ENCODE measurements around the gene KRT13. TPM values are rescaled to one million over a fixed set of nuclear protein-coding genes. Genes with fewer than 3 reads are reported as not detected.
"Not testable (repeated sequence)": the region's sequence is repeated elsewhere in the genome, so short reads cannot be mapped to it uniquely, and the experiment has no call there.

Gene KRT13
- total RNA-seq, 2 donors from 2014 or later = not detected

- WGBS, 2 experiments (ENCODE audit: insufficient coverage in 1 of 2, insufficient read length in 1 of 2) = 44 to 60% methylated on average over 3 to 5 of the region's 5 CpGs
- peaks cover 8% of the 10 kb centered on the region for H3K9me3 ChIP-seq (ENCODE audit: control insufficient read depth, low read length)
- Mint-ChIP-seq H3K4me3 (no peak overlapping the region), H3K27ac (peak overlapping the region; percentile 76), H3K4me1 (peaks cover 38% of the 10 kb centered on the region), H3K9me3 (peaks cover 10% of the 10 kb centered on the region), H3K27me3 (ENCODE audit: insufficient read depth) (peaks cover 7% of the 10 kb centered on the region), H3K36me3 (ENCODE audit: low read depth) (no peaks in the 10 kb centered on the region)
- no peaks in the 10 kb centered on the region for H3K36me3 ChIP-seq (ENCODE audit: control insufficient read depth, insufficient read depth, low read length)
- no peak for TF ChIP-seq CTCF (conservative IDR thresholded peaks at IDR 0.05)
- H3K27ac ChIP-seq (ENCODE audit: low read depth, low read length) = no peak overlapping the region
- no peaks in the 10 kb centered on the region for H3K27me3 ChIP-seq (ENCODE audit: control insufficient read depth, insufficient read depth, low read length, poor library complexity, severe bottlenecking)
- DNase-seq = peak; percentile 71
- H3K4me1 ChIP-seq (ENCODE audit: control insufficient read depth, insufficient read depth, low read length) = peaks cover 6% of the 10 kb centered on the region
- H3K4me3 ChIP-seq (ENCODE audit: low read length) = no peak overlapping the region
- no peak overlapping the region for H3K9ac ChIP-seq (ENCODE audit: extremely low read depth, low read length, poor library complexity, severe bottlenecking)
Measured at GRCh38 chr17:41544491-41544892, 39.1 kb upstream of the KRT13 start.

GRCh38 chr17:41542786-41543185 is 37.4 kb upstream of the KRT13 start:
- not testable (repeated sequence) for H3K27me3 ChIP-seq (ENCODE audit: control insufficient read depth, insufficient read depth, low read length, poor library complexity, severe bottlenecking); H3K27ac ChIP-seq (ENCODE audit: low read depth, low read length); H3K9ac ChIP-seq (ENCODE audit: extremely low read depth, low read length, poor library complexity, severe bottlenecking); H3K9me3 Mint-ChIP-seq; H3K4me3 ChIP-seq (ENCODE audit: low read length); DNase-seq; H3K27ac Mint-ChIP-seq; H3K4me1 ChIP-seq (ENCODE audit: control insufficient read depth, insufficient read depth, low read length); H3K27me3 Mint-ChIP-seq (ENCODE audit: insufficient read depth); H3K9me3 ChIP-seq (ENCODE audit: control insufficient read depth, low read length); H3K4me3 Mint-ChIP-seq; H3K36me3 Mint-ChIP-seq (ENCODE audit: low read depth); H3K36me3 ChIP-seq (ENCODE audit: control insufficient read depth, insufficient read depth, low read length)
- WGBS, 2 experiments (ENCODE audit: insufficient coverage in 1 of 2, insufficient read length in 1 of 2) = 90 to 91% methylated on average over 7 to 10 of the region's 10 CpGs
- H3K4me1 Mint-ChIP-seq = peaks cover 45% of the 10 kb centered on the region

- no peaks in the 10 kb centered on the region for H3K27me3 ChIP-seq (ENCODE audit: control insufficient read depth, insufficient read depth, low read length, poor library complexity, severe bottlenecking)
- Mint-ChIP-seq H3K27me3 (ENCODE audit: insufficient read depth) (peaks cover 2% of the 10 kb centered on the region), H3K36me3 (ENCODE audit: low read depth) (no peaks in the 10 kb centered on the region), H3K9me3 (peaks cover 8% of the 10 kb centered on the region), H3K4me3 (no peak overlapping the region), H3K27ac (no peak overlapping the region), H3K4me1 (peaks cover 47% of the 10 kb centered on the region)
- H3K9ac ChIP-seq (ENCODE audit: extremely low read depth, low read length, poor library complexity, severe bottlenecking) = no peak overlapping the region
- no peaks in the 10 kb centered on the region for H3K36me3 ChIP-seq (ENCODE audit: control insufficient read depth, insufficient read depth, low read length)
- H3K27ac ChIP-seq (ENCODE audit: low read depth, low read length) = no peak overlapping the region
- TF ChIP-seq CTCF (conservative IDR thresholded peaks at IDR 0.05) = no peak
- no peak for DNase-seq
- WGBS, 2 experiments (ENCODE audit: insufficient coverage in 1 of 2, insufficient read length in 1 of 2) = 67 to 100% methylated on average over 1 of the region's 2 CpGs
- no peak overlapping the region for H3K4me3 ChIP-seq (ENCODE audit: low read length)
- peaks cover 10% of the 10 kb centered on the region for H3K4me1 ChIP-seq (ENCODE audit: control insufficient read depth, insufficient read depth, low read length)
- peaks cover 8% of the 10 kb centered on the region for H3K9me3 ChIP-seq (ENCODE audit: control insufficient read depth, low read length)
Measured at GRCh38 chr17:41542357-41542756, 36.9 kb upstream of the KRT13 start.
